T-helper 22 cell (primary cell): Measurements from ENCODE around the gene RGL1.
"Not testable (repeated sequence)": the region's sequence is repeated elsewhere in the genome, so short reads cannot be mapped to it uniquely, and the experiment has no call there.

ENCODE experiments used
- DNase-seq: peaks from one replicate; pipeline ENCODE4 v3.0.0-alpha.2; 2020; ENCODE audit warnings: low read depth

The RGL1 gene

DNA sequence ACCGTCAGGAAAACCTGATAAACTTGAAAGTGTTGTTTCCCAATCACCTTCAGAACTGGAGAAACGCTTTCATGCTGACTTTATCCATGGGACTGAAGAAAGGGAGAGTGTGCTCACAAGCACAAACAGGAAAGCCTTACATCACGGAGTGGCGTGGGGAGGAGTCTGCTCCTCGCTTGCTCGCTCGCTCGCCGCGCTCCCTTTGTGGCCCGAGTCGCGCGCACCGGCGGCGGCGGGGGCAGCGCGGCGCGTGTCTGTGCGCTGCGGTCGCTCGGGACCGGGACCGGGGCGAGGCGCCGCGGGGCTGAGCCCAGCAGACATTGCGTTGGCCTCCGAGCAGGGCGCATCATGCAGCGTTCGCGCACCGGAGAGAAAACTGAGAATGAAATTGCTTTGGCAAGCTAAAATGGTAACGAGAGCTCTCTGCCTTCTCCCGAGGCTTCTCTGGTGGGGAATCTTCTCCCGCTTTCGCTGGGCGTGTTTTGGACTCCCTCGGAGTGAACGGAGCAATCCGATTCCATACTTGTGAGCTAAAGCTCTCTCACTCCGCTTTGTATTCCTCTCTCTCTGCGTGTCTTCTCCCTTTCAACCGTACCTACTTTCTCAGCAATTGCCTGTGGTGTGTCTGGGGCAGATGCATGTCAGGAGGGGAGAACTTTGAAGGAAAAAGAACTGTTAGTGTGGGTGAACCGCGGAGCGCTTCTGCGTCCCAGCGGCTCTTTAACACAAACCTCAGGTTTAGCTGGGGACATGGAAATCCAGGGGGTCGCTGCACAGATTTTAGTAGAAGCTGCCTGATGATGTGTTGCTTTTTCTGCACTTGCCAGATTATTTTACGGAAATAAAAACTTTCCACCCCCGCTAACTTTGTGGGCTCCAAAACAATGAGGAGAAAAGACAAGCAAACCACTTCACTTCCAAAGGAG, at the start of gene RGL1:
Gene RGL1, plus strand, starts transcription at position 205 of the 926 bp plus-strand sequence. Its CDS starts 178 bp downstream, at position 383.
- no peak for DNase-seq

DNA sequence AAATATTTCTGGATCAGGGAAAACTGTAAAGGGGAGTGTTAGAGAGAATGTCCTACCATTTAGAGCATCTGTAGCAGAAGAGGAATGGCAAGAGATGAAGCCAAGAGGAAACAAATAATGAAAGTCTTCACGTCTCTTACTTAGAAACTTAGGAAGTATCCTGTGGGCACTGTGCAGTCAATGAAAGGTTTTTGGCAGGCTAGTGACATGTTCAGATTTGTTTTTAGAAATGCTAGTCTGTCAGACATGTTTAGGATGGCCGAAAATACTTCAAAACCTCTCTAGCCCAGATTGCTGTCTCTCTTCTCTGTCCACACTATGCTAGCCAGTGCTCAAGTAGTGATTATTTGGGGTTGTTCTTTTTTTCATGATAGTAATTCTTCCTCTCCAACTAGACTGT, 48.6 kb upstream of the RGL1 start:
- DNase-seq: no peak

DNA sequence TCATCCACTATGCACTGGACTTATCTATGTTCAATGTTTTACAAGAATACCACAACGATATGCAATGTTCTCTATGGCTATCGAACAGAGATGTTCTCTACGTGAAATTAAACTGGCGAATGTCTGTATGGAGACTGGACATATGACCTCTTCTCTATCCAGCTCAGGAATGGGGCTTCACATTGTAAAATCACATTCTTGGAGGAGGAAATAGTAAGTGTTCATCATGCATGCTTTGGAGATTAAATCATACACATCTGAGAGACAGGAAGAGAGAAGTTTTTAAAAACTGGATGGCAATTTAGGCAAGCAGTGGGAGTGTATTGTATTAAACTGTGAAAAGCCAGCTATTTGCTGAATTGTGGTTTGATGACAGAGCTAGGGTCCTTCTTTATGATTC, 47.9 kb upstream of the RGL1 start:
- DNase-seq: no peak

DNA sequence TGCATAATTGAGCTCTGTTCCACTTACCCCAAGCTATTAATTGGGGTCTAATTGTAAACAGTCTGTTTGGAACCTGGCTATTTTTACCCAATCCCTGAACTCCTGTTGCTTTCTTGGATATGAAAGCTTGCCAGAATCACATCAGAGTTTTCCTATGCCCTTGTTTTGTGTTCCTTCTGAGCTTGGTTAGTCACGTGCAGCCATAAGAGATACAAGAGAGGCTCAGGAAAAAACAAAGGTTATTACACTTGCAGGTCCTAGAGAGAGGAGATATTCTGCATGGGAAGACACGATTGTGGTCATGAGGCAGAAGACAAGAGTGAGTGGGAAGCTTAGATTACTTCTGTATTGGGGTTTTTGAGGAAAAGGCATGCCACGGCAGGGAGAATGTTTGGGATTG, 46.0 kb upstream of the RGL1 start:
- DNase-seq: no peak

DNA sequence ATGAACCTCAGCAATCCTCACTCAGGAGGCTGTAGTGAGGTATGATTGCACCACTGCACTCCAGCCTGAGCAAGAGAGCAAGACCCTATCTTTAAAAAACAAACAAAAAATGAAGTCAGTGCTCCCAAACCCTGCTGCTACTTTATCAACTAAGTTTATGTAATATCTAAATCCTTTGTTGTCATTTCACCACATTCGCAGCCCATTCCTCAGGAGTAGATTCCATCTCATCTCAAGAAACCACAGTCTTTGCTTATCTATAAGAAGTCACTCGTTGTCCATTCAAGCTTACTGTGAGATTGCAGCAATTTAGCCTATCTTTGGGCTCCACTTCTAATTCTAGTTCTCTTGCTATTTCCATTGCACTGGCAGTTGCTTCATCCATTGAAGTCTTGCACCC, 44.3 kb upstream of the RGL1 start:
- no peak for DNase-seq

DNA sequence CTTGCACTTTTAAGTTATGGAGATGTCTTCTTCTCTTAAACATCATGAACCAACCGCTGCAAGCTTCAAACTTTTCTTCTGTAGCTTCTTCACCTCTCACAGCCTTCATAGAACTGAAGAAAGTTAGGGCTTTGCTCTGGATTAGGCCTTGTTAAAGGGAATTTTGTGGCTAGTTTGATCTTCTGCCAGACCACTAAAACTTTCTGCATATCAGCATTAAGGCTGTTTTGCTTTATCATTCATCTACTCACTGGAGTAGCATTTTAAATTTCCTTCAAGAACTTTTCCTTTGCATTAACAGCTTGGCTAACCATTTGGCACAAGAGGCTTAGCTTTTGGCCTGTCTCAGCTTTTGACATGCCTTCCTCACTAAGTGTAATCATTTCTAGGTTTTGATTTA, 43.0 kb upstream of the RGL1 start:
- no peak for DNase-seq

DNA sequence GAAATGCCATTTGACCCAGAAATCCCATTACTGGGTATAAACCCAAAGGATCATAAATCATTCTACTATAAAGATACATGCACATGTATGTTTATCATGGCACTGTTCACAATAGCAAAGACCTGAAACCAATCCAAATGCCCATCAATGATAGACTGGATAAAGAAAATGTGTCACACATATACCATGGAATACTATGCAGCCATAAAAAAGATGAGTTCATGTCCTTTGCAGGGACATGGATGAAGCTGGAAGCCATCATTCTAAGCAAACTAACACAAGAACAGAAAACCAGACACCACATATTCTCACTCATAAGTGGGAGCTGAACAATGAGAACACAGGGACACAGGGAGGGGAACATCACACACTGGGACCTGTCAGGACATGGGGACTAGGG, 42.1 kb upstream of the RGL1 start:
- not testable (repeated sequence) for DNase-seq

DNA sequence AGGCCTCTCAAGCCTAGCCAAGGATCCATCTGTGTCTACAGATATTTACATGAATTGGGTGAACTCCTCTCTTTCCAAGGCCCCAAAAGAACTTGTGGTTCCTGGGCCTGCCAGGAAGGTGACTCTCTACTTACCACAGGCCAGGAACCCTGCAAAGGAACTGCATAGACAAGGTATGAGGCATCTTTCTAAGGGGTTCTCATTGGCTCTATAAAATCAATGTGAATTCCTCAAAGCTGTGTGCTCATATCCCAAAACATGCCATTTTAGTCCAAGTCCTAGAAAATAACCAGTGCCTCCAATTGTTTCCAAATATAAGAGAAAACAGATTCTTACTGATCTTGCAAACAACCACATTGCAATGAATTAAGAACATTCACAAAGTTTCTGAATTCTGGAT, 39.9 kb upstream of the RGL1 start:
- no peak for DNase-seq

DNA sequence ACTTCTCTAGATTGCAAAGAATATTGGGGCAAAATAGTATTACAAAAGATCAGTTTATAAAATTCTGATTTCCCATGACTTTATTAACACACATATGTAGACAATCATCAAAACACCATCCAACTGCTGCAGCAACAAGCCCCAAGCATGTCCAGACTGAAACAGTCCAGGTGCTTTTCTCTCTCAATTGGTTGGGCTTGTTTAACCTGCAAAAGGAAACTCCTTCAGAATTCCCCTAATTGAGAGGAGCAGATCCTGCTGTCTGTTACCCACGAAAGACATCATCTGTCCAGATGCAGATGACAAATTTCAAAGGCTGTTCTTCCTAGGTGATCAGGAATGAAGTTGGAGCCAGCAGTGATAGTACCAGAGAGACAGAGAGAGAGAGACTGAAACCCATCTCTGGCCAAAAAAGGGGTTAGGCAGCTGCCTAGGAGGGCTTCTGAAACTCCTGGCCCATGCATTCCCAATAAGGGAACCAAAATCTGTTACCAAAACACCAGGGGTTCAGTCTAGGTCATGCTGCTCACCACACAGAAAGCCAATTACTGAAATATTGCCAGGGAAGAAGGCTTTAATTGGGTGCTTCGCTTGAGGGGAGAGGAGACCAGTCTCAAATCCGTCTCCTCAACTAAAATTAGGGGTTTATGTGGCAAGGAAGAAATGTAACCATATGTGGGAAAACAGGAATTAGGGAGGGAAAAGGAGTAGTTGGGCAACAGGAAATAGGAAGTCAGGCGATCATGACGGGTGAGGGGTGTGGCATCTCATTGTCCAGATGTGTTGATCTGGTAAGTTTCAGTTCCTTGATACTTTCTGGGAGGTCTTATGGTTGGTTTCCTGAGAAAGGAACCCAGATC, 34.7 kb upstream of the RGL1 start:
- DNase-seq: no peak

DNA sequence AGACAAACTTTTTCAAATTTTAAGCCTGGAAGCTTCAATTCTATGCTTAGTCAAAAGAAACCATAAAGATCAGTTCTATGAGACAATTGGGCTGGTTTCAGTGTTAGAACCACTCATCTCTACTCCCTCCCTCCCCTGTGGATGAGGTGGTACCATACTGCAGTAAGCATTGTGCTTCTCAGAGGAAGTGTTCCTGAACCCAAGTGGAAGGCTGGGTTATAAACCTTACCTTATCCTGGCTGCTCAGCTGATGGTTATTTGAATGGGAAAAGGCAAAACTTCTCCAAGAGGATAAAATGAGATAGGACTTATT, 34.1 kb upstream of the RGL1 start:
- no peak for DNase-seq

DNA sequence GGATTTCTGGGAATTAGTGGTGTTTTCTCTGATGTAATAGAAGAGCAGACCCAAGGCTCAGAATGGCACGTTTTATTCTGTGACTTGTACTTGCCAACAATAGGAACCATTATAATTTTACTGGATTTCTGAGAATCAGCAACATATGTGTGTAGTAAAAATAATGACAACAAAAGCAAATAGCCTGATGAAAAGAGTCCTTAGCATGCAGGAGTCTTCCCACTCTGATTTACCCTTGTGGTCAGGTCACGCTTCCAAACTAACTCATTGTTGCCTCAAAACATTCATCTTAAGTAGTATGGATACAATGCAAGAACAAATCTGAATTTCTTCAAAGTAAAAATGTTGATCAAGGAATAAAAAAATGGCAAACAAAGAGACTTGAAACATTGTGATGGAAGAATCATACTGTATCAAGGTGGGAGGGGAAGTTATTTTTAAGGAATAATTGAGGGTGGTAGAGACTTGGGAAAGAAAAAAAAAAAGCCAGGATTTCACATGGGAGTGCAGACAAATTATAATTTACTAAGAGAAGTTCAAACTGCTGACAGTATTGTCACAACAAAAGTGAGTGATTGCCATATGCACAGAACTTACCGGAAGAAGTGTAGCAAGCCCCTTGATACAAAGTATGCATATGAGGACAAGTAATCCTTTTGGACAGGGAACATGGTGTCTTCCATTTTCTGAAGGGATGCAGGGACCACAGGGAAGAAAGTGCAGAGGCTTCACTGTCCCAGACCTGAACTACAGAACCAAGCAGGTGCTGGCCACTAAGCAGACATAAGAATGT, 31.2 kb upstream of the RGL1 start:
- no peak for DNase-seq

DNA sequence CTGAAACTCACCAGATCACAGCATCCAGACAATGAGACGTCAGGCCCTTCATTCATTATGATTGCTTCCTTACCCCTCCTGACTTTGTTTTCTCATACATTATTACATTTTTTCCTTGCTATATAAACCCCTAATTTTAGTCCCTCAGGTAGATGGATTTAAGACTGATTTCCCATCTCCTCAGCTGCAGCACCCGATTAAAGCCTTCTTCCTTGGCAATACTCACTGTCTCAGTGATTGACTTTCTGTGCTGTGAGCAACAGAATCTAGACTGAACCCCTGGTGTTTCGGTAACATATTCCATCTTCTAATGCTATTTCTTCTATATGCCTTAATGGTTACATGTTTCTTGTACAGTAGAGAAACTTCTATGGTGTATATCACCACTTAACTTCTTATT, 30.0 kb upstream of the RGL1 start:
- no peak for DNase-seq

DNA sequence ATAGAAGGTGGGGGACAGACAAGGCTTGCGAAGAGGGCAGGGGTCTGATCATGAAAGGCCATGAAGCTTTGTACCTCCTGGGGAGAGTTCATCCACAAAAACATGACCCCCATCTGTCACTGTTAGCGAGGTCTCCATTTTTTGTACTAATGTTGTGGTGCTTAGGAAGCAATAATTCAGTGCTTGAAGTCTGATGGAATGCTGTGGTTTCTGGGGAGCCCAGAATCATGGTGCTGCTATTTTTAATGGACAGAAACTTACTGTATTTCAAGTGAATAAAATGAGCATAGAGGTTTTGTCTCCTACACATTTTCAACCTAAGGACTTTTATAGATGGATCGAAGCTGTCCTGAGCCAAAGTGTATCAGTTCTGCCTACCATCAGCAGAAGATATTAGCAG, 28.2 kb upstream of the RGL1 start:
- DNase-seq: no peak

DNA sequence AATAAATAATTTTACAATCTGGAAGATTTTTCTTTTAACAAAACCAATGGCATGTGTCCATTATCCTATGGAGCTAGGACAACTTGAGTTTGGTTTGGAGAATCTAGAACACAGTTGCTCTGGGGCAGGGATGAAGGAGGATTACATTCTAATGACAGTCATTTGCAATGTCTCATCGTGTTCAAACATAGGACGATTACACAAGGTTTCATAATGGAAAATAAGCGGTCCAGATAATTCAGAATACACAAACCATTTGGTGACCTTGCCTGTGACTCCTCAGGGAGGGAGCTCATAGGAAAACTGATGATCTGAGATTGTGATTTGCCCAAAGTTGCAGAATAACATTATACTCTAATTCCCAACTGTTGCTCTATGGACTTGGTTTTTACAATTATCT, 27.6 kb upstream of the RGL1 start:
- no peak for DNase-seq

DNA sequence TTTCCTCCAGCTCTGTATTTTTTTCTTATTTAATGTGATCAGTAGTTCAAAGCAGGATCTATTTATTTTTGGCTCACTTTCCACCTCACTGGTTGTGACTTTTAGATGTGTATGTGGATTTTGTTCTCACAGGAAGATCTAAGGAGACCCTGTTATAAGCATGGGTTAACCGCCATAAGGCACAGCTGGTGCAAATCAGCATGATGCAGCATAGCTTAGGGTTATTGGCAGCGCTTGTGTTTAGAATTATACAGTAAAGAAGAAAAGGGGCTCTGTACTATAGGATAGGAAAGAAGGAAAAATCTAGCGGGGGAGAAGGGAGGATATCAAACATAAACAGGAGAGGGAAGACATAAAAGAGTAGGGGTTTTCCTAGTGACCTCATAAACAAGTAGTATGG, 26.9 kb upstream of the RGL1 start:
- DNase-seq: no peak

DNA sequence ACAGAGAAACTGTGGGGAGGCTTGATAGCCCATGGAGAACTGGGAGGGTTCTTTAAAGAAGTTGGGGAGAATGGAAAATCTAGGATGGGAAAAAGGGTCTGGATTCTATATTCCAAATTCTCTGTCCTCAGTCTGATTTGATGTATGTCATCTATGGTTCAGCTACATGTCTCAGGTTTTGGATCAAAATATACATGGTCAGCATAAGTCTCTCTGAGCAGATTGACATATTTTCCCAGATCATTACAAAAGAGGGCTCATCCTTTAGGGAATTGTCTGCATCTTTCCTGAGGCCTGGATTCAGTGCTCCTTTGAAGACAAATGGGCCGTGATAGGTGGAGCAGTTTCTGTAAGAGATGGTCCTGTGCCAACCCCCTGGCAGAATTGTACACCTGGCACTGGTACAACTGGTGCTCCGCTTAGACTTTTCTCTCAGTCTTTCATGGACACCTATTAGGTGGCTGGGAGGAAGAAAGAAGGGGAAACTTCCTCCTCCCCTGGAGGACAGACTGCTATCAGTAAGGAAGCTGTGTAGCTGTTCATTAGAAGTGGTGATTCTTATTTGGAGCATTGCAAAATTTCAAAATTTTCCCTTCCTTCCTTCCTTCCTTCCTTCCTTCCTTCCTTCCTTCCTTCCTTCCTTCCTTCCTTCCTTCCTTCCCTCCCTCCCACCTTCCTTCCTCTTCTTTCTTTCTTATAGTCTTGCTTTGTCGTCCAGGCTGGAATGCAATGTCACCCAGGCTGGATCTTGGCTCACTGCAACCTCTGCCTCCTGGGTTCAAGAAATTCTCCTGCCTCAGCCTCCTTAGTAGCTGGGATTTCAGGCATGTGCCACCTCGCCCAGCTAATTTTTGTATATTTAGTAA, 26.1 kb upstream of the RGL1 start:
- no peak for DNase-seq

DNA sequence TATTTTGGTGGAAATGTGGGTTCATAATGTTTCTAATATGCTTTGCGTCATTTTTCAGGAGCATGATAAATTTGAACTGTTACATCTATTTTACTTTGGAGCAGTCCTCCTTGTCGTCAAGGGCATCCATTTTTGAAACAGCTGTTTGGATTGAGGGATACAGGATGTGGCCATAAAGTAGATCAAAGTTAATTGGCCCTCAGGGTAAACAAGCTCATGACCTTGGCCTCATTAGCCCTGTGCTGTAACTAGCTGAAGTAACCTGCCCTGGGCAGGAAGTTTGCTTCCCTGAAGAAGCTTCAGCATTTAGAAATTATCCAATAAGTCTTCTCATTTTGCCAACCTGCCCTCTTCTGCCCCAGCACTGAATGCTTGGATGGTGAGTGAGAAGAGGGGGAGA, 24.8 kb upstream of the RGL1 start:
- no peak for DNase-seq

DNA sequence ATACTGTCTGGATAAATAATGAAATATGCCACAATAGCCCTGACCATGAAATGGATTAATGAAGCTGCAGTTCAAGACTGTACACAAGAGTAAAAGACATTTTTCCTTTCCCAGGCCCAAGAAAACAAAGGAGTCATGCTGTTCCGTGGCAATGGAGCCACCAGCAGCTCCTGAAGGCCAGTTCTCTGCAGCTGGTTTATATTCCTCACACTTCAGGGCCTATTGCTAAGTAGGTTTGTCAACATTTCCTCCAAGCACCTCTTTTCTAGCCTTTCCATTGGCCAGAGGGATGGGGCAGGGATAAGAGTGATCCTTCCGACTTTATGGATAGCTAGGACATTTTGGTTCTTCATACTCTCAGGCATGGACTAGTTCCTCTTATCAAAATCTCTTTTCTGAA, 24.2 kb upstream of the RGL1 start:
- DNase-seq: no peak

DNA sequence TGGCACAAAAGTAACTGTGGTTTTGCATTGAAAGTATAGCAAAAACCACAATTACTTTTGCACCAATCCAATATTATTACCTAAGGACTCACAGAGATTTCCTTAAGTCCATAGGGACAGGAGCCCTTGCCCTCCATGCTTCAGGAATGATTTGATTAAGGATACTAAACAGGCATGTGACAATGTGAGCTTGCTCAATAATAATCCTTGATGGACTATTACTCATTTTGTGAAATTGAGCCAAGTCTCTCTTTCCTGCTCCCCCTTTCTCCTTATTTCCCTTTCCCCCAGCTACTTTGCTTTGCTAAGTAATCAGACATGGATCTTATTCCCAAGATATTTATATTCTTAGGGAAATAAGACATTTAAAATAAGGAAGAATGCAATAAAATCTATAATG, 21.6 kb upstream of the RGL1 start:
- DNase-seq: no peak

DNA sequence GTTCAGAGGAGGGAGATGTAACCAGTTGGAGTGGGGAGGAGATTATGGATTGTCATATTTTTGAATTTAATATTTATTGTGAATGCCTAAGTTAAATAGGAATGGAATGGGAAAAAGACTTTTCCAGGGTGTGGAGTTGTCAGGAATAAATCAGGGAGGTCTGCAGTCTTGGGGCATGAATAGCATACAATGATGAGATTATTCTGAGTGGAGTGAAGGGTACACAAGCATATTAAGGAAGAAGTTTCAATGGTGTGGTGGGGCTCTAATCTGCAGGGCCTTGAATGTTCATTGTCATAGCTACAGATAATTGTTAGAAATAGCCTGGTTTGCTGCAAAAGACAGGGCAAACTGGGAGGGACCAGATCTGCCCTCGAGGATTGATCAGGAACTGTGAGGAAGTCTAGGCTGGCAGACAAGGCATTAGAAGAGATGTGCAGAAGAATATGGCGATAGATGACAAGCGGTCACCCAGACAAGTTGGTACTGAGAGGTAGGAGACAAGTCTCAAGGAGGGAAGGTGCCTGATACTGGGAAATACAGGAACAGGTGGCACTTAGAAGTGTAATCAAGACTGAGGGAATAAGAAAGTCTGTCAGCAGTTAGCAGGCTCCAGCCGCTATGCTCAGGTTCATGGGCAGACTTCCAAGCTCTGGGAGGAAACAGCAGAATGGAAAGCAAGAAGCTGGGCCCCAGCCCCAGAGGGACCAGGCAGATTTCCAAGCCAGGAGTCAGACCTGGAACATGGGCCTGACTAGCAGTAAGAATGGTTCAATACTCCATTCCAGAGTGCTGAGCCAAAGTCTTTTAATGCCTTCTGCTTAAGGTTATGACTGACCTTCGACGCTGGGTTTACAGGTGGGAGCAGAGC, 20.9 kb upstream of the RGL1 start:
- DNase-seq: no peak

DNA sequence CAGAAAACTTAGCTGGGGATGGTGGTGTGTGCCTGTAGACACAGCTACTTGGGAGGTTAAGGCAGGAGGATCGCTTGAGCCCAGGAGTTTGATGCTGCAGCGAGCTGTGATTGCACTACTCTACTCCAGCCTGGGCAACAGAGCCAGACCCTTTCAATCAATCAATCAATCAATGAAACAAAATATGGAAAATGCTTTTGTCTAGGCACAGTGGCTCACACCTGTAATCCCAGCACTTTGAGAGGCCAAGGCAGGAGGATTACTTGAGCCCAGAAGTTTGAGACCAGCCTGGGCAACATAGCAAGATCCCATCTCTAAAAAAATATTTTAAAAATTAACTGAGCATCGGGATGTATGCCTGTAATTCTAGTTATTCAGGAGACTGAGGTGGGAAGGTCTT, 19.0 kb upstream of the RGL1 start:
- not testable (repeated sequence) for DNase-seq
